NCI-H82 (cell line): ENCODE results near the gene TAAR8.
"Not testable (repeated sequence)": the region's sequence is repeated elsewhere in the genome, so short reads cannot be mapped to it uniquely, and the experiment has no call there.

Experiments used
- DNase-seq: peaks from one replicate; lab custom pipeline; 2025; lab: John Stamatoyannopoulos, UW

Gene TAAR8, protein sequence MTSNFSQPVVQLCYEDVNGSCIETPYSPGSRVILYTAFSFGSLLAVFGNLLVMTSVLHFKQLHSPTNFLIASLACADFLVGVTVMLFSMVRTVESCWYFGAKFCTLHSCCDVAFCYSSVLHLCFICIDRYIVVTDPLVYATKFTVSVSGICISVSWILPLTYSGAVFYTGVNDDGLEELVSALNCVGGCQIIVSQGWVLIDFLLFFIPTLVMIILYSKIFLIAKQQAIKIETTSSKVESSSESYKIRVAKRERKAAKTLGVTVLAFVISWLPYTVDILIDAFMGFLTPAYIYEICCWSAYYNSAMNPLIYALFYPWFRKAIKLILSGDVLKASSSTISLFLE

DNA sequence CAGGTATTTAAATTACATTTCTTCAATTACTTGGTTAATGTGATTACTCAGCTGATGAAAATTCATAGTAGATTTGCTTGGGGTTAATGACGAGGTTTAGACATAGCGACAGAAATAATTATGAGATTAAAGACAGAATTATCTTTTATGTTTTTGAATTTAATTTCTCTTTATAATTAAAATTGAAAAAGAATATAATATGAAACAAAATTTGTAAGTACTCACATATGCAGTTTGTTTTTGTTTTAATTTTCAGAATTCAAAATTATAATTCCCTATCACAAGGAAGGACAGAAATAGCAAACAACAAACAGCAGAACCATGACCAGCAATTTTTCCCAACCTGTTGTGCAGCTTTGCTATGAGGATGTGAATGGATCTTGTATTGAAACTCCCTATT, at the start of gene TAAR8:
Gene TAAR8 (plus strand): TSS at position 301 of the 400 bp plus-strand sequence. CDS start 21 bp downstream, at position 322.
- DNase-seq: no peak

DNA sequence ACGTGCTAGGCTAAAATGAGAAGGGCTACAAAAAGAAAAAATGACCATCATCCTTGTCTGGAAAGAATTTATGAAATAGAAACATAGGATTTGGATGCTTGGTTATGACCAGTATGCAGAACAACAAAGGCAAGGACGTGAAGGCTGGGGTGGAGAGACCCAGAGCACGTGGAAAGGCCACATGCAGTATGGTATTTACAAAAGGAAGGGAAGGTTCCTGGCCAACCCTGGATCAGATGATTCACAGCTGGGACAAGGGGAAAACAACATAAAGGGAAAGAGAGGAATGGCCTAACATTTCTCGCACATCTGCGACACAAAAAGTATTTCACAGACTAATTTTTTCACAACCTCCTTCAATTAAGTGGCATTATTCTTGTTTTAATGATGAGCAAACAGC, 47.7 kb upstream of the TAAR8 start:
- DNase-seq: no peak

GRCh38 chr6:132505158-132505557, 47.3 kb upstream of the TAAR8 start:
- no peak for DNase-seq

DNA sequence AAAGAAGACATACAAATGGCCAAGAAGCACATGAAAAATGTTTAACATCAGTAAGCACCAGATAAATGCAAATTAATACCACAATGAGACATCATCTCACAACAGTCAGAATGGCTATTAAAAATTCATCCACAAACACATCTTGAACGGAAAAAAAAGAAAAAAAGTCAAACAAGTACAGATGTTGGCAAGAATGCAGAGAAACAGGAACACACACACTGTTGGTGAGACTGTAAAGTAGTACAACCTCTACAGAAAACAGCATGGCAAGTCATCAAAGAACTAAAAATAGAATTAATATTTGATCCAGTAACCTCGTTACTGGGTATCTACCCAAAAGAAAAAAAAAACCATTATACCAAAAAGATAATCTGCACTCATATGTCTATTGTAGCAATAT, 46.0 kb upstream of the TAAR8 start:
- DNase-seq: no peak

DNA sequence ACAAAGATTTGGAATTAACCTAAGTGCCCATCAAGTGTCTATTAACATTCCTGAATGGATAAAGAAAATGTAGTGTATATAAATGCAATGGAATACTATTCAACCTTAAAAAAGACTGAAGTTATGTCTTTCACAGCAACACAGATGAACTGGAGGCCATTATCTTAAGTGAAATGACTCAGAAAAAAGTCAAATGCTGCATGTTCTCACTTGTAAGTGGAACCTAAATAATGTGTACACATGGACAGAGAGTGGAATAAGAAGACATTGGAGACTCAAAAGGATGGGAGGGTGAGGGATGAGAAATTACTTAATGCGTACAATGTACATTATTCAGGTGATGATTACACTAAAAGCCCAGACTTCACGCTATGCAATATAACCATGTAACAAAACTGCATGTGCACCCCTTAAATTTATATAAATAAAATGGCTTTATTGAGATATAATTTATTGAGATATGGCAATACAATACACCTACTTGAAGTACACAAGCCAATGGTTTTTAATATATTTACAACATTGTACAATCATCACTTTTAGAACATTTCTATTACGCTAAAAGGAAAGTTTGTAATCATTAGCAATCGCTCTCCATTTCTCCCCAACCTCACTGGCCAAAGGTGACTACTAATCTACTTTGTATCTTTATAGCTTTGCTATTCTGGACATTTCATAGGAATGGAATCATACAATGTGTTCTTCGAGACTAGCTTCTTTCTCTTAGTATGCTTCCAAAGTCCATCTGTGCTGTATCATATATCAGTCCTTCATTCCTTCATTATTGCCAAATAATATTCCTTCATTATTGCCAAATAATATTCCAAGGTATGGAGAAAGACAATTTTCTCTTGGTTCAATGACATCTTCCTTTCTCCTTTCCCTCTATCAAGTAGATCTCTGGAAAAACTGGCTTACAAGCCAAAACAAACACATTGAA, 45.3 kb upstream of the TAAR8 start:
- no peak for DNase-seq

DNA sequence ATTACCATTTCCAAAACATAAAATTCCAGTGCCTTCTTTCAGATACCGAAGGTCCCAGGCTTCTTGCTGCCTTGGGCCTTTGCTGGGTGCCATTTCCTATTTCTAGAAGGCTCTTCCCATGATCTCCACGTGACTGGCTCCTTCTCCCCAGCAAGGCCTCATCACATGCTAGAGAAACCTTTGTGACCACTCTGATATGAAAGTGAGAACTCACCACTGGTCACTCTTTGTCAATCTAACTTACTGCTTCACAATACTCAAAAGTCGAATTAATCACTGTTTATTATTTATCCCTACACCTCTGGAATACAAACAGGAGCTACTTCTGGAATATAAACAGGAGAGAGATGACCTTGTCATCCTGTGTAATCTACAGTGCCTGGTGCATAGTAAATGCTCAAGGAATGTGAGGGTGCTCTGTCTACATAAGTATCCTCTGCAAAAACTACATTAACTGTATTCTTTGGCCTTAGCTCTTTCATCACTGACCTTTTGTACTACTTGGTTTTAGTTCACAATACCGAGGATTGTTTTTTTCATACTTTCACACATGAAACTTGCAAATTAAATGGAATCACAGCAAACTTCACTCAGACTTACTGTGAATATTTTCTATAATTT, 41.2 kb upstream of the TAAR8 start:
- DNase-seq: no peak

DNA sequence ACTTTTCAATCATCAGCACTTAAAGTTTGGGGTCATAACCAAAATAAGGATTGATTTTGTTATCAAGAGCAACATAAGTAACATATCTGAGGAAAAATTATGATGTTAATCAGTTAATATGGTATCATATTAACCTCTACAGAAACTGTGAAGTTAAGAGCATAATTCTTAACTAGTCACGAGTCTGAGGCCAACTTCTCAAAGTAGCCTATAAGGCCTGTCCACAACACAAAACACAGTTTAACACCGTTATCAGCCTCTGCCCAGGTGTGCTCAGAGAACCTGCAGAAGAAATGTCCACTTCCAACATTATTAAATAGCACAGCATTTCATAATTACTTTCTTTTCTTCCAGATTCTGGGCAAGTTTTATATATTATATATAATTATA, 40.6 kb upstream of the TAAR8 start:
- no peak for DNase-seq

- DNase-seq: no peak
These were observed 40.2 kb upstream of the TAAR8 start for GRCh38 chr6:132512342-132512637.

DNA sequence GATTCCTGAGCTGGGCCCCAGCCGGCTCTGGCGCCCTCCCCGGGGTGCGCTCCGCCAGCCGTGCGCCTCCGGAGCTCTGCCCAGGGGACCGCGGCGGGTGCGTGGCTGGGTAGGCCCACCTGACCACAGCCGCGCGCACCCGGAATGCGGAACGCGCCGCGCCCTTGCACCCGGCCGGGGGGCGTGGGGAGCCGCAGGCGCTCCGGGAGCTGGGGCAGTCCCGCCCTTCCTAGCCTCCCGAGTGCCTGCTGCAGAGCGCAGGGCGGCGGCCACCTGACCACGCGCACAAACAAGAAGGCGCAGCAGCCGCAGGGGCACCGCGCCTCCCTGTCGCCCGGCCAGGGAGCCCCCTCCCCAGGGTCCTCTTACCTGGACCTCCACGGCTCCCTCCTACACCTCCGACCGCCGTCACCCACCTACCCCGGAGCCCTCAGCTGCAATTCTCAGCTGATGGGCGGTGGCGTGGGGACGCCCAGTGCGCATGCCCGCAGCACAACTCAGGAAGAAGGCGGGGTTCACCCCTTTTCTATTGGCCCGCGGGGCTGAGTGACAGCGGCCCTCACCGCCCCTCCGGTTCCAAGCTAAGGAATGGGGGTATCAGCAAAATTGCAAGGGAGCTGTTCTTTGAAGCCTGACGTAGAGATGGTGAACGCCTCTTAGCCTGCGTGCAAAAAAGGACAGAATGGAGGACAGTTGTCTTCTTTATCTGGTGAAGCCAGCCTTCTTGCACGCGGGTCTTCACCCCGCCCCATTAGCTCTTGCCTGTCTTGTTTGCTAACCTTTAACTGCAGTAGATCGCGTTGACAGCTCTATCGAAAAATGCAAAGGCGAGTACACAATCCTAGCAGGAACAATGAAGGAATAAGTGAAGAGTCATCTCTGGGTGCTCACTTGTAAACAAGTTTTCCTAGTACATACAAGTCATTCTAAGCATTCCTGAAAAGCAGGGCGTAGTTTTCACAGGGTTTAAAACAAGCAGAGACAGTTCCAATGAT, 39.5 kb upstream of the TAAR8 start, which contains the start of gene STX7:
Gene STX7 (minus strand): TSS at position 479 of the 995 bp plus-strand sequence. CDS start 9,586 bp downstream, outside the sequence.
- peak; percentile 93 for DNase-seq

DNA sequence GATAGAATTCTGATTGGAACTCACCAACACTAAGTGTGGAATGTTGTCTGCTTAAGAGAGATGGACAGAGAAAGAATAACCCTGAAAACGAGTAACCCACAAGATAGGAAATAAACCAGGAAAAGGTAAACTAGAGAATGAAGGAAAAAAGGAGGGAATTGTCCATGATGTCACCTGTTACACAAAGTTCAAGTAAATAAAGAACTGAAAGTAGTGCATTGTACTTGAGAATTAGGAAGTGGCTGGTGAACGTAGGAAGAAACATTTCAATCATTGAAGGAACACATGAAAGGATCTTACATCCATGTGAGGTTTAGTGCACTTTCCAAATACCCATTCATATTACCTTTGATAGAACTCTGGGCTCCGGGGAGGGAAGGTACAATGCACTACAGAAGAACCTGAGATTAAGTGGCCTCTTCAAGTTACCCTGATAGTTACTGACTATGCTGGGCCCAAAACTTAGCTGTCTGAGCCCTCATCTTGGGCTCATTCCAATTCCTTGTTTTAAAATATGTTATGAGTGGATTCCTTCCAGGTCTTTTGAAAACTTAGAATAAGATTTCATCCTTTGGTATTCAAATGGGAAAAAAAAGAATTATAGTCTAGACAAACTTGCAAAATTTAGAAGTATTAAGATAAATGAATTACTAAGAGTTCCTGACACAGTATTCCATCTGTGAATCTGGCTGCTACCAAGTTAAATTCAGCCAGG, 38.5 kb upstream of the TAAR8 start:
- no peak for DNase-seq

- no peak for DNase-seq
These were observed 37.1 kb upstream of the TAAR8 start for GRCh38 chr6:132515386-132515785.

GRCh38 chr6:132520953-132521352, 31.5 kb upstream of the TAAR8 start:
- DNase-seq: no peak

GRCh38 chr6:132524646-132525045, 27.8 kb upstream of the TAAR8 start:
- no peak for DNase-seq

- peak; percentile 37 for DNase-seq
These were observed 26.6 kb upstream of the TAAR8 start for GRCh38 chr6:132525866-132526265.

- no peak for DNase-seq
These were observed 26.0 kb upstream of the TAAR8 start for GRCh38 chr6:132526461-132526860.

- DNase-seq: peak; percentile 10
These were observed 24.7 kb upstream of the TAAR8 start for GRCh38 chr6:132527791-132528190.

DNA sequence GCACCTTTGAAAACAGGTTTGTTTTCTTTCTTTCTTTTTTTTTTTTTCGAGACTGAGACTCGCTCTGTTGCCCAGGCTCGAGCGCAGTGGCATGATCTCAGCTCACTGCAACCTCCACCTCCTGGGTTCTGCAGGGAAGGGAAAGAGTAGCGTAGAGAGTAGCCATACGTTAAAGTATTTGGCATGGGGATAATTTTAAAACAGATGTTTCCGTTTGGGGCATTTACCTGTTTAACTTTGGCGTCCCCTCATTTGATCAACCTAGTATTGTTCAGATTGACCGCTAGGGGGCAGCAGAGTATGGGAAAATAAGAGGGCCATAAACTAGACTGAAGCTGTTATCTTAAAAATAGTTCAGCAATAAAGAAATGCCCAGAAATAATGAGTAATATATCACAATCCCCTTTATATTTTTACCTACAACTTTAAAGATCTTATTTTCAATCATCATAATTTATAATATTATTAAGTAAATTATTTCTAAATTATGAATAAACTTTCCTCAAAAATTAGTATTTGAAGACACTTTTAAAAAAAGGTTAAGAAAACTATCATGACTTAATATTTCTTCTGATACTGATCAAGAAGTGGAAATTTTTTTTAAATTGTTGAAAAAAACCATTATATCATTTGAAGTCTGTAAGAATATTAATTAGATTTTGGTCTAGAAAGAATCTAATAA, 22.0 kb upstream of the TAAR8 start:
- peak; percentile 84 for DNase-seq

GRCh38 chr6:132534546-132534945, 17.9 kb upstream of the TAAR8 start:
- not testable (repeated sequence) for DNase-seq

DNA sequence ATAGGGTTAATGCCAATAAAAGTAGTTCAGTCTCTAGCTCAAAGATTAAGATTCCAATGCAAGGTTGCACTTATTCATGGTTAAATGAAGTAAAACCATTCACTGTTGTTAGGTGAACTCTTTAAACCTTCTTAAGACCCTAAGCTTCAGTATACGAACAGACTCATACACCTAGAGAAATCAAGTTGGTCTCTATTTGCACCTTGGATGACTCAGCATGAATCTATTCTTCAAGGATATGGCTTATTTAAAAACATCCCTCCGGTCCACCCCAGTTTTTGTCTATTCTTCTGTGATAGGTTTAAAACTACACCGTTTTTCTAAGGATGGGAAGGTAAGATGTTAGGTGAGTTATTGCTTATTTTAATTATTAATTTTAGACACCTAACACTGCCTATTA, 15.3 kb upstream of the TAAR8 start:
- no peak for DNase-seq

DNA sequence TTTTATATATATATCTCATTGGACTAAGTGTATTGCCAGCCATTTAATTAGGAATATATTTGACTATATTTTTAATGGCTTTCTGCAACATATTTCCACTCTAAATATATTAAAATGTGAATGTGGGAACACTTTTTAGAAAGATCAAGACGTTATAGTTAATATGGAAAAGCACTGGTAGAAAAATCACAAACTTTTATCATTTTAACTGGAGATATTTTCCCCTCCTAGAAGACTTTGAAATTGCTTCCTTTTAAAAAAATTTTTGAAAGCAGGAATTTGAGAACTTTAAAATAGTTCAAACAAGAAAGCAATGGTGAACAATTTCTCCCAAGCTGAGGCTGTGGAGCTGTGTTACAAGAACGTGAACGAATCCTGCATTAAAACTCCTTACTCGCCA, 14.5 kb upstream of the TAAR8 start, which contains the start of gene TAAR9:
Gene TAAR9 (plus strand): TSS at position 301 of the 400 bp plus-strand sequence. CDS start 13 bp downstream, at position 314.
- DNase-seq: no peak
